Stimulated activated CD8-positive, alpha-beta memory T cell treated with anti-CD3 and anti-CD28 coated beads, Interleukin-15, amount 100 ng/mL, for 4 hours (primary cell): Measurements from ENCODE around the gene IRF2BPL.
"Not testable (repeated sequence)": the region's sequence is repeated elsewhere in the genome, so short reads cannot be mapped to it uniquely, and the experiment has no call there.

Experiments used
- DNase-seq, 2 donors: peaks; one replicate each; pipeline ENCODE4 v3.0.0-alpha.2; 2020; ENCODE audit warnings: low read depth in 2 of 2

Gene IRF2BPL

DNA sequence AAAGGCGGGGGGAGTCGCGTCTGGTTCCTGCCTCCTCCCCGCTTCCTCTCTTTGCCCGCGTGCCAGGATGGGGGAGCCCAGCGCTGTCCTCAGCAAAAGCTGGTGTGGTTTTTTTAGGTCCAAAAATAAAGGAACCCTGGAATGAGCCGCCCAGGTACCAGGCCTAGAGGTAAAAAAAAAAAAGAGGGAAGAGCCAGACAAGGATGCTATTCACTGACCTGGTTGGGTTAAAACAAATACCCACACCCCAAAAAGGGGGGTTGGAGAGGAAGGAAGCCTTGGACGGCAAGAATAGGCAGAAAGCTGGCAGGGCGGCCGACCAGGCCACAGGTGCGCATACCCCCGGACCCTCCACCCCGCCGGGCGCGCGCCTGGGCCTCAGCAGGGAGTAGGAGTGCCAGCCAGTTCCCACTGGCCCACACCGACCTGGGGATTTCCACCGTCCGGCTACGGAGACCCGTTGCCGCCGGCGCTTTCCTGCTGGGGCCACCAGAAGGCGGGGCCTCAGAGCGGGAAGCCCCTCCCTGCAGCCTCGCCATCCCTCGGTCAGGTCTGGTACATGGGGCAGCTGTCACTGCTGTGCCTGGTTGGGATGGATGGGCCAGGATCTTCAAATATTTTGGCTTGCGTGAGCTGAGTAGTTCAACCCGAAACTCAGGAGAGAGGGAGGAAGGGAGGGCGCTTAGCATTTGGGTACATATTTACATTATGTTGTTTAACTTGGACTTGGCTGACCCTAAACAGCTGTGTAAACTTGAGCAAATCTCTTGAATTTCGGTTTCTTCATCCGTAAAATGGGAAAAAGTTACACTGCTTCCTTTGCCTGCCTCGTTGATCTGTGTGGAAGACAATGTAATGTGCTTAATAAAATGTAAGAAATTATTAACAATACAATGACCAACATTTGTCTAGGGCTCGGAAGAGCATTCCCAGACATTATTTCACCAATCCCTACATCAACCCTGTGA lies 5.4 kb upstream of the IRF2BPL start:
- peak; percentile 69 to 71 for DNase-seq

- peak; percentile 62 to 71 for DNase-seq
Observed at GRCh38 chr14:77032844-77033621, 4.5 kb upstream of the IRF2BPL start.

DNA sequence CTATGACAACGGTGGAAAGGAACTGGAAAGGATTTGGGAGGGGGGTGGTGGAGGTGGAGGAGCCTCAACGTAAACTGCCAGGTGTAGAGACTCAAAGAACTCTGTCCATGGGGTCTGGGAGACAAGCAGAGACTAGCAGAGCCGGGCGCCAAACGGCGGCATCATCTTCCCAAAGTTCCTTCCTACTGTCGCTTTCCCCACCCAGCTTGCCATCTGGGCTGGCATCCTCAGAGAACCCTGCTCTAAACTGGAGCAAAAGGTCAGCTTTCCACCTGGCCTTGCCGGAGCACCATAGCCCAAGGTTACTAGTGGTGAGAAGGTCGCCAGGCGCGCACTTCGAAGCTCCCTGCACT lies 4.0 kb upstream of the IRF2BPL start:
- no peak for DNase-seq

DNA sequence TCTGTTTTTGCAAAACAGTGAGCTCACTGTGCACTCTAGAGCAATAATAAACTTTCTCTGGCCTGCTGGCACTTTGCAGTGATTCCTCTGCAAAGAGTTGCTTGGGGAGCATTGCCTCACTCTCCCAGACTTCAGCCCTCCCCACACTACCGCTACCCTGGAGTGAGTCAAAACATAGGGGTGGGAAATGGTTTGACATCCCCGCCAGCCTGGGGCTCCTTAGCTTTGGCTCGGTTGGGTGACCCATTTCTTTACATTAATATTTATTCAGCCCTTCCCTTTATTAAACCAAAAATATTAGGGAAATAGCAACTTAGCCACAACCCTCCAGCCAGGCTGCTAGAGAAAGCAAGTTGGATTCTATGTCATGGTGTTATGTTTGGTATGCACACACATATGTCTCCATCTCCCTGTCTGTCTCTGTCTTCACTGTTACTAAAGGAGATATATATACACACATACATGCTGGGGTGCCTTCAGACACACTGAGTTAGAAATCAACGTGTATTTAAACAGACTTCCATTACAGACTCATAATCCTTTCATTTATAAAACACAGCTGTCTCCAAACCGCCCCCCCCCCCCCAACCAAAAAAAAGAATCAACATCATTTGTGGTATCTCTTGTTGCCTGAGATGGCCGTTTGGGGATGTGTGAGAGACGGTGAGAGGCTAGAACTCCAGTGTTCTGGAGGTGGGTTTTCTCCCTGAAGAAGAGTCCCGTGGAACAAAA lies 3.4 kb upstream of the IRF2BPL start:
- DNase-seq, result no peak

GRCh38 chr14:77027538-77028383 lies 747 bp downstream of the IRF2BPL start:
- DNase-seq, result peak; percentile 50 to 64

- DNase-seq, result no peak
Observed at GRCh38 chr14:77026930-77027537, 1.5 kb downstream of the IRF2BPL start.

- DNase-seq, result no peak
Observed at GRCh38 chr14:77026166-77026929, 2.2 kb downstream of the IRF2BPL start.

DNA sequence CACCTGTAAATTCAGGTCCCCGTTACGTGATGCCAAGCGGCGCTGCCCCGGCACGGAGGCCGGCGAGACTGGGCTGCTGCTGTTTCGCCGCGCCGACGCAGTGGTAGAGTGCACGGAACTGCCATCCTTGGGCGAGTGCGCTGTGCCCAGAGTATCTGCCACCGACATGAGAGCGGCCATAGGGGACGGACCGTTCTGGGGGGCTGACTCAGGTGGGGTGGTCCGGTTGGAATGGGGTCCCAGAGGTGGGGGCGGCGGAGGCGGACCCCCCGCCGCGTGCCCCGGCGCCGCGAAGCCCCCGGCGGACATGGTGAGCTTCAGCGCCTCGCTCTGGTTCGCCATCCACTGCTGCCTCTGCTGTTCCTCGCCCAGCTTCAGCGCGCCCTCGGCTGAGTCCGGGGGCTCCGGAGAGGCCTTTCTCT lies 2.8 kb downstream of the IRF2BPL start:
- DNase-seq, result no peak

- peak in 1 of 2 donors; percentile 46 for DNase-seq
Observed at GRCh38 chr14:77024171-77024691, 4.3 kb downstream of the IRF2BPL start.

- no peak for DNase-seq
Observed at GRCh38 chr14:77023001-77023996, 5.2 kb downstream of the IRF2BPL start.

- DNase-seq, result no peak
Observed at GRCh38 chr14:77022236-77022852, 6.2 kb downstream of the IRF2BPL start.

DNA sequence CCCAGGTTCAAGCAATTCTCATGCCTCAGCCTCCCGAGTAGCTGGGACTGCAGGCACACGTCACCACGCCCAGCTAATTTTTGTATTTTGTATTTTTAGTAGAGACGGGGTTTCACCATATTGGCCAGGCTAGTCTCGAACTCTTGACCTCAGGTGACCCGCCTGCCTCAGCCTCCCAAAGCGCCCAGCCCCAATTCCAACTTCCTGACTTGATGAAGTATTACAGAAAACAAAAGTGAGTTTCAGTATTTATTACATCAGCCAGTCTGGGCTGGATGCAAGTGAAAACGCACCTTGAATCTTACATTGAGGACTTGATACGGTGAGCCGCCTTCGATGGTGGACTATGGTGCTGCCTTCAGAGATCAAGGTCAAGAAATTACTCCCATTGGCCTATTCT lies 7.1 kb downstream of the IRF2BPL start:
- not testable (repeated sequence) for DNase-seq

DNA sequence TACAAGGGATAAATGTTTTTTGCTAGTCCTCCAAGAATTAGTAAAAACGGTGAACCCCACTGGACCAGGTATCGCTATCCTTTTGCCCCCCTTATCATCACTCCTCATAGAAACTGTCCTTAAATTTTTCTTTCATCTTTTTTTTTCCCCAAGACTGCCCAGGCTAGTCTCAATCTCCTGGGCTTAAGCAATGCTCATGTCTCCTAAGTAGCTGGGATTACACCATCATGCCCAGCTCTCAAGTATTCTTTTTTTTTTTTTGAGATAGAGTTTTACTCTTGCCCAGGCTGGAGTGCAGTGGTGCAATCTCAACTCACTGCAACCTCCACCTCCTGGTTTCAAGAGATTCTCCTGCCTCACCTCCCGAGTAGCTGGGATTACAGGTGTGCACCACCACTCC lies 9.7 kb downstream of the IRF2BPL start:
- DNase-seq, result no peak

GRCh38 chr14:77017666-77018065 lies 10.8 kb downstream of the IRF2BPL start:
- DNase-seq, result no peak

DNA sequence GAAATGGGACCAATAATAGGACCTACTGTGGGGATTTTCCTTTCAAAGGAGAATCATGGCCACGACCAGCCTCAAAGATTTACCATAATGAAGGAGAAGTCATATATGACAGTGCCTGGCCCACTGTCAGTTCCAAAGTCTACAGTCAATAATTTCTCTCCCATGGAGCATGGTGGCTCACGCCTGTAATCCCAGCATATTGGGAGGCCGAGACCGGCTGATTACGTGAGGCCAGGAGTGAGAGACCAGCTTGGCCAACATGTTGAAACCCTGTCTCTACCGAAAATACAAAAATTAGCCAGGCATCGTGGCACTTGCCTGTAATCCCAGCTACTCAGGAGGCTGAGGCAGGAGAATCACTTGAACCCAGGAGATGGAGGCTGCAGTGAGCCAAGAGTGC lies 13.8 kb downstream of the IRF2BPL start:
- DNase-seq, result no peak

DNA sequence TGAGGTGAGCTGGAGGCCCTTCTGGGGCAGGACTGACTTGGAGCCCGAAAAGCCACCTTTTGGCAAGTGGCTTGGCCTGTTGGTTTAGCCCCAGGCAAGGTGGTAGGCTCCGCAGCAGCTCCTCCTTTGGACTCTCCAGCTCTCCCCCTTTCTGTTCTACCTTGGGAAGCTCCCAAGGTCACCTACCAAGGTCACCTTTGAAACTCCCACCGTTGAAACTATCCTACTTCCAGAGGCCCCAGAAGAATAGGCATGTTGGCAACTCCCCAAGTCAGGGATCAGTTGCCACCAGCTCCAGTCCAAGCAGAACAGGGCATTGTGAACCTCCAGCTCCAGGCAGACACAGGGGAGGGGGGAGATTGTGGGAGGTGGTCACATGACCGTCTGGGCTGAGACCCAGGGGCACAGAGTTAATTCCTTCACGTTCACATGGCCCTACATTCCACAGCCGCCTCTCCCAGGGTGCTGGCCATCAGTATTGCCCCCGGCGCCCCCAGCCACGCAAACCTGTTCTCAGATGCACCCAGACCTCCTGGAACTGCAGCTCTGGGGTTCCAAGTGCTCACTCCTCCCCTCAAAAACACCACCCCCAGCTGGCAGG lies 14.4 kb downstream of the IRF2BPL start:
- DNase-seq, result no peak

DNA sequence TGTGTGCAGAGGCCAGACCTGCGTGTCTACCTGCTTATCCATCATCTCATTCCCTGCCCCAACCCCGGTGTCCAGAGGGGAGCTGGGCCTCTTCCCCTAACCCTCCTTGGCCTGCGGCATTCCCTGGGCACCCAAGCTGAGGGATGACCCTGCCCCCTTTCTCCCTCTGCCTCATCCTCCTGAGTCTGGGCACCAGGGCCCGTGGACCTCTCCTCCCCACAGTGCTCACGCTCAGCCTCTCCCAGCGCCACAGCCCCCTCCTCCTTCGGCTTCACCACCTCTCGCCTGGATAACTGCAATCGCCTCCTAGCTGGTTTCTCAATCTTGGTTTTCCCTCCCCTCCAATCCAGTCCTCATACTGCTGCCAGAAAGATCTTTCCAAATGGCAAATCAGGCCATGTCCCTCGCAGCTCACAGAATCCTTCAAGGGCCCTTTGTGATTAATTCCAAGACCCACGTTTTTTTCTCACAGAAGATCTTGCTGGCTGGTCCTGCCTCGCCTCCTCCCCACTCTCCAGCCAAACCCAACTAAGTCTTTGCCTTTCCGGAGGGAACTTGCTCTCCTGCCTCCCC lies 16.2 kb downstream of the IRF2BPL start:
- no peak for DNase-seq
